Measurements from ENCODE around the gene FYN.

Gene FYN

DNA sequence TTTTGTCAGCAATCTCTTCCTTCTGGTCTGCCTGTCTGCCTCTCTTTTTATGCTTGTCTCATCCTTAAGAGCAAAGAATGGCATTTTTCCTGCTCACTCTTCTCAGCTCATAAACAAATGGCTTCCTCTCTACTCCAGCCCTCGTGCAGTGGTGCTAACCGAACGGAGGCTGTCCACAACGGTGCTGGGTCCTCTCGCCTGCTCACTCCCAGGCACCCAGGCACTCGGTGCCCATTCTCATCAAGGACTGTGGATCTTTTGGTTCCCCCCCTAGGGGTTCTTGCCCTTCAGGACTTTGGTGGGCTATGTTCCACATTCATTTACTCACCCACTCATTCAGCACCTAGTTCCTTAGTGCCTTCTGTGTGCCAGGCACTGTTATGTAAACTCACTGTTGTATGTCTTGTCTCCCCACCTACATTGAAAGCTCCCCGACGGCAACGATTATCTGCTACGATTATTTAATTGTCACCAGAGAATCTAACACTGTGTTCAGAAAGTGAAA lies 113.9 kb downstream of the FYN start:
- ChIA-PET POLR2A (no interaction called here), CTCF (interaction anchor here (0.6 to 2.1 kb wide), 6 partner anchors 37 to 285 kb away, joined by 3 to 7 read pairs (median 4); no protein-coding TSS in a partner anchor)
- TF ChIP-seq, protein P1, sequence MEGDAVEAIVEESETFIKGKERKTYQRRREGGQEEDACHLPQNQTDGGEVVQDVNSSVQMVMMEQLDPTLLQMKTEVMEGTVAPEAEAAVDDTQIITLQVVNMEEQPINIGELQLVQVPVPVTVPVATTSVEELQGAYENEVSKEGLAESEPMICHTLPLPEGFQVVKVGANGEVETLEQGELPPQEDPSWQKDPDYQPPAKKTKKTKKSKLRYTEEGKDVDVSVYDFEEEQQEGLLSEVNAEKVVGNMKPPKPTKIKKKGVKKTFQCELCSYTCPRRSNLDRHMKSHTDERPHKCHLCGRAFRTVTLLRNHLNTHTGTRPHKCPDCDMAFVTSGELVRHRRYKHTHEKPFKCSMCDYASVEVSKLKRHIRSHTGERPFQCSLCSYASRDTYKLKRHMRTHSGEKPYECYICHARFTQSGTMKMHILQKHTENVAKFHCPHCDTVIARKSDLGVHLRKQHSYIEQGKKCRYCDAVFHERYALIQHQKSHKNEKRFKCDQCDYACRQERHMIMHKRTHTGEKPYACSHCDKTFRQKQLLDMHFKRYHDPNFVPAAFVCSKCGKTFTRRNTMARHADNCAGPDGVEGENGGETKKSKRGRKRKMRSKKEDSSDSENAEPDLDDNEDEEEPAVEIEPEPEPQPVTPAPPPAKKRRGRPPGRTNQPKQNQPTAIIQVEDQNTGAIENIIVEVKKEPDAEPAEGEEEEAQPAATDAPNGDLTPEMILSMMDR (IDR thresholded peaks at IDR 0.05; ENCODE audit: insufficient read depth, low read length, missing control alignments) = no peak
- peak overlapping the region; percentile 32 for H3K4me3 ChIP-seq (ENCODE audit: low read depth, low read length)
- no peak for DNase-seq (ENCODE audit: low read depth, low spot score)

DNA sequence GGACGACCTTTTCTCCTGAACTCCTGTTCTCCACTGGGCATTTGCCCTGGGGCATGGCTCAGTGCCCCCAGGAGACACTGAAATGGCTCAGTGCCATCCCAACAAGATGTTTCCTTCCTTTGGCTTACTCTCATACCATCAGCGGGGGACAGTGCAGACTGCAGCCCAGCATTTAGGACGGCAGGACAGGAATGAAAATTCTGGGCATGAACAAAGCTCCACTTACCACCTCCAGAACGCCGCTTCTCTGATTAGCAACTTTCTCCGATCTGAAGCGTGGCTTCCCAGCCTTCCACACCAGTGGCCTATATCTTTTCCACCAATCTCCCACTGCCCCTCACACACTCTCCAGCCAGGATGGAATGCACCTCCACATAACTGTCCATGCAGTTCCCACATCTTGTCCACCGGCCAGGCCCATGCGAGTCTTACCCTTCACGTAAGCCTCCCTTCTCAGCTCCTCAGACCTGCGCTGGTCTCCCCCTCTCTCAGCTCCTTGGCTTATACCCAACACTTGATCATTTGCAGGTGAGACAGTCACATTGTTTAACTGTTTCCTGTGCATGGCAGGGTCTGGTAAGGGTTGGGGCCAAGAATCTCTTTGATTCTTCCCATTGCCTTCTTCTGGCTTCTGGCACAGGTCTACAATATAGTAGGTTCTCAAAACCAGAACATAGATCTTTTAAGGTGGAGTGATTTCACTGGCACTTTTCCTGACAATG lies 114.5 kb downstream of the FYN start:
- POLR2A ChIA-PET = no interaction called here
- no peak overlapping the region for H3K4me3 ChIP-seq (ENCODE audit: low read depth, low read length)
- CTCF ChIA-PET = interaction anchor here (0.8 to 2.1 kb wide), 3 partner anchors 239 to 286 kb away, joined by 4 to 7 read pairs (median 5); no protein-coding TSS in a partner anchor
- TF ChIP-seq, protein P1 (IDR thresholded peaks at IDR 0.05; ENCODE audit: insufficient read depth, low read length, missing control alignments) = no peak
- no peak for DNase-seq (ENCODE audit: low read depth, low spot score)

GRCh38 chr6:111757342-111757741 lies 115.9 kb downstream of the FYN start:
- CTCF ChIA-PET = interaction anchor here (0.7 kb wide), 1 partner anchor 47 kb away, joined by 3 read pairs; no protein-coding TSS in a partner anchor
- DNase-seq (ENCODE audit: low read depth, low spot score) = no peak
- POLR2A ChIA-PET = no interaction called here
- H3K4me3 ChIP-seq (ENCODE audit: low read depth, low read length) = no peak overlapping the region
- TF ChIP-seq, protein P1 (IDR thresholded peaks at IDR 0.05; ENCODE audit: insufficient read depth, low read length, missing control alignments) = no peak

GRCh38 chr6:111754423-111754822 lies 118.8 kb downstream of the FYN start:
- TF ChIP-seq, protein P1 (IDR thresholded peaks at IDR 0.05; ENCODE audit: insufficient read depth, low read length, missing control alignments) = no peak
- POLR2A ChIA-PET = interaction anchor here (0.8 kb wide), 1 partner anchor 9 kb away, joined by 3 read pairs; no protein-coding TSS in a partner anchor
- no peak overlapping the region for H3K4me3 ChIP-seq (ENCODE audit: low read depth, low read length)
- no peak for DNase-seq (ENCODE audit: low read depth, low spot score)
- CTCF ChIA-PET = interaction anchor here (1.0 to 2.5 kb wide), 2 partner anchors 28 to 289 kb away, joined by 3 to 10 read pairs; no protein-coding TSS in a partner anchor

DNA sequence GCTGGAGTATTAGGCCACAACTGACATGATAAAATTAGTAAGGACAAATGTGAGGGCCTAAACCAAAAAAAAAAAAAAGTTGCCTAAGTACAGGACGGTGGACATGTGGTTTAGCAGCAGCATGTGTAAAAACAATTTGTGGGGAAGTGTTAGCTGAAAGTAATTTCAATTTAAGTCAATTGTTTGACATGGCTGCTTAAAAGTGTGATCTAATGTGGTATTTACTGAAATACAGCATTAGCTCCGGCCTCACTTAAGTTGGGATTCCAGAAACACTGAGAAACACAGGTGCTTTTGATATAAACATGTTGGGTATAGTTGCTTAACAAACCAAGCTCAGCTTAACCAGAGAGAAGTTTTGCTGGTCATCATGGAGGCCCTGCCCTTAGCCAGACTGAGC lies 119.7 kb downstream of the FYN start:
- CTCF ChIA-PET = interaction anchor here (1.4 to 2.5 kb wide), 2 partner anchors 9 to 290 kb away, joined by 4 to 10 read pairs; no protein-coding TSS in a partner anchor
- no peak overlapping the region for H3K4me3 ChIP-seq (ENCODE audit: low read depth, low read length)
- DNase-seq (ENCODE audit: low read depth, low spot score) = no peak
- POLR2A ChIA-PET = interaction anchor here (0.8 kb wide), 1 partner anchor 10 kb away, joined by 3 read pairs; no protein-coding TSS in a partner anchor
- TF ChIP-seq, protein P1 (IDR thresholded peaks at IDR 0.05; ENCODE audit: insufficient read depth, low read length, missing control alignments) = no peak

DNA sequence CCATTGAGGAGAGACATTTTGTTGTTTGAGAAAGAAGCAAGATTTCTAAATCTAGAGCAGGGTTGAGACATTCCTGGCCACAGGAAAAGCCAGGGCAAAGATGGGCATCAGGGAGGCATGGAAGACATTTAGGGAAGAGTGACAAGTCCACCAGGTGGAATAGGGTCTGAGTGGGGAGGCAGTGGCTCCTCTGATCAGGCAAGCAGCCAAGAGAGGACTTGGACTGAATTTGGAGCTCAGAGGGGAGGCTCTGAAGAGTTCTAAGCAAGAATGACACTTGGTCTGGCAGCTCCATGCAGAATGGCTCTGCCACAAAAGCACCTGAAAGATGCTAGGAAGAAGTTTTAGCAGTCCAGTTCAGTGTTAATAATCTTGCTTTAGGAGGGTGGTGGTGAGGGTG lies 120.8 kb downstream of the FYN start:
- H3K4me3 ChIP-seq (ENCODE audit: low read depth, low read length) = no peak overlapping the region
- CTCF ChIA-PET = interaction anchor here (1.1 to 2.5 kb wide), 3 partner anchors 8 to 291 kb away, joined by 3 to 10 read pairs (median 4); no protein-coding TSS in a partner anchor
- no peak for DNase-seq (ENCODE audit: low read depth, low spot score)

More for the DNA sequence above, 120.8 kb downstream of the FYN start:
- POLR2A ChIA-PET = no interaction called here
- TF ChIP-seq, protein P1 (IDR thresholded peaks at IDR 0.05; ENCODE audit: insufficient read depth, low read length, missing control alignments) = no peak
